ENCODE data around the gene N4BP2L1. TPM values are rescaled to one million over a fixed set of nuclear protein-coding genes. Genes with fewer than 3 reads are reported as not detected.

N4BP2L1 gene
- total and polyA plus RNA-seq, 9 donors: 4.6 to 7.9 (median 6.4) TPM

- 93% methylated on average over 3 of the region's 4 CpGs for WGBS (ENCODE audit: insufficient coverage)
- Histone ChIP-seq H3K4me1 (ENCODE audit: control insufficient read depth, insufficient read depth, low read length) (no peaks in the 10 kb centered on the region), H3K9me3 (replicated peaks; ENCODE audit: control insufficient read depth, low read depth, low read length) (no peaks in the 10 kb centered on the region), H3K36me3 (ENCODE audit: control insufficient read depth, insufficient read depth, low read length) (no peaks in the 10 kb centered on the region), H3K27ac (ENCODE audit: low read length) (no peak overlapping the region), H3K4me3 (ENCODE audit: low read length) (no peak overlapping the region), H3K27me3 (ENCODE audit: control insufficient read depth, insufficient read depth, low read length) (no peaks in the 10 kb centered on the region)
- no peak for DNase-seq
Observed at GRCh38 chr13:32438871-32439270, 10.9 kb upstream of the N4BP2L1 start.

GRCh38 chr13:32432856-32433255 is 4.9 kb upstream of the N4BP2L1 start:
- Histone ChIP-seq H3K9me3 (replicated peaks; ENCODE audit: control insufficient read depth, low read depth, low read length) (no peaks in the 10 kb centered on the region), H3K36me3 (ENCODE audit: control insufficient read depth, insufficient read depth, low read length) (no peaks in the 10 kb centered on the region), H3K27me3 (ENCODE audit: control insufficient read depth, insufficient read depth, low read length) (no peaks in the 10 kb centered on the region), H3K27ac (ENCODE audit: low read length) (no peak overlapping the region), H3K4me1 (ENCODE audit: control insufficient read depth, insufficient read depth, low read length) (peaks cover 14% of the 10 kb centered on the region), H3K4me3 (ENCODE audit: low read length) (no peak overlapping the region)
- whole genome bisulfite sequencing (ENCODE audit: insufficient coverage): 95% methylated on average over 3 of the region's 3 CpGs
- no peak for DNase-seq

GRCh38 chr13:32431361-32431760 is 3.4 kb upstream of the N4BP2L1 start:
- Histone ChIP-seq H3K36me3 (ENCODE audit: control insufficient read depth, insufficient read depth, low read length) (no peaks in the 10 kb centered on the region), H3K4me3 (ENCODE audit: low read length) (no peak overlapping the region), H3K27me3 (ENCODE audit: control insufficient read depth, insufficient read depth, low read length) (no peaks in the 10 kb centered on the region), H3K27ac (ENCODE audit: low read length) (no peak overlapping the region), H3K9me3 (replicated peaks; ENCODE audit: control insufficient read depth, low read depth, low read length) (no peaks in the 10 kb centered on the region), H3K4me1 (ENCODE audit: control insufficient read depth, insufficient read depth, low read length) (peaks cover 22% of the 10 kb centered on the region)
- no peak for DNase-seq
- no CpG with 5 or more reads among the region's 5 CpGs for WGBS (ENCODE audit: insufficient coverage)

- no peak overlapping the region for H3K4me3 ChIP-seq (ENCODE audit: low read length)
- 45% methylated on average over 1 of the region's 6 CpGs for WGBS (ENCODE audit: insufficient coverage)
- no peaks in the 10 kb centered on the region for H3K36me3 ChIP-seq (ENCODE audit: control insufficient read depth, insufficient read depth, low read length)
- peak; percentile 54 for DNase-seq
- H3K9me3 ChIP-seq (replicated peaks; ENCODE audit: control insufficient read depth, low read depth, low read length): no peaks in the 10 kb centered on the region
- peak overlapping the region; percentile 8 for H3K27ac ChIP-seq (ENCODE audit: low read length)
- H3K4me1 ChIP-seq (ENCODE audit: control insufficient read depth, insufficient read depth, low read length): peaks cover 24% of the 10 kb centered on the region
- no peaks in the 10 kb centered on the region for H3K27me3 ChIP-seq (ENCODE audit: control insufficient read depth, insufficient read depth, low read length)
Observed at GRCh38 chr13:32430018-32430747, 2.3 kb upstream of the N4BP2L1 start.

GRCh38 chr13:32429433-32429909 is 1.5 kb upstream of the N4BP2L1 start:
- no peaks in the 10 kb centered on the region for H3K36me3 ChIP-seq (ENCODE audit: control insufficient read depth, insufficient read depth, low read length)
- no peaks in the 10 kb centered on the region for H3K27me3 ChIP-seq (ENCODE audit: control insufficient read depth, insufficient read depth, low read length)
- 100% methylated on average over 4 of the region's 6 CpGs for WGBS (ENCODE audit: insufficient coverage)
- H3K4me1 ChIP-seq (ENCODE audit: control insufficient read depth, insufficient read depth, low read length): peaks cover 24% of the 10 kb centered on the region
- no peak for DNase-seq
- H3K27ac ChIP-seq (ENCODE audit: low read length): peak overlapping the region; percentile 8
- H3K4me3 ChIP-seq (ENCODE audit: low read length): no peak overlapping the region
- no peaks in the 10 kb centered on the region for H3K9me3 ChIP-seq (replicated peaks; ENCODE audit: control insufficient read depth, low read depth, low read length)

- Histone ChIP-seq H3K9me3 (replicated peaks; ENCODE audit: control insufficient read depth, low read depth, low read length) (no peaks in the 10 kb centered on the region), H3K4me3 (ENCODE audit: low read length) (peak overlapping the region; percentile 80), H3K4me1 (ENCODE audit: control insufficient read depth, insufficient read depth, low read length) (peaks cover 24% of the 10 kb centered on the region), H3K27ac (ENCODE audit: low read length) (peak overlapping the region; percentile 79), H3K27me3 (ENCODE audit: control insufficient read depth, insufficient read depth, low read length) (no peaks in the 10 kb centered on the region), H3K36me3 (ENCODE audit: control insufficient read depth, insufficient read depth, low read length) (no peaks in the 10 kb centered on the region)
- DNase-seq: peak; percentile 48
- 57% methylated on average over 1 of the region's 9 CpGs for WGBS (ENCODE audit: insufficient coverage)
Observed at GRCh38 chr13:32428581-32429432, 877 bp upstream of the N4BP2L1 start.

GRCh38 chr13:32426990-32427851 is 709 bp downstream of the N4BP2L1 start:
- H3K27me3 ChIP-seq (ENCODE audit: control insufficient read depth, insufficient read depth, low read length): no peaks in the 10 kb centered on the region
- peak; percentile 59 for DNase-seq
- H3K36me3 ChIP-seq (ENCODE audit: control insufficient read depth, insufficient read depth, low read length): no peaks in the 10 kb centered on the region
- no peaks in the 10 kb centered on the region for H3K9me3 ChIP-seq (replicated peaks; ENCODE audit: control insufficient read depth, low read depth, low read length)
- H3K4me3 ChIP-seq (ENCODE audit: low read length): peak overlapping the region; percentile 80
- WGBS (ENCODE audit: insufficient coverage): under 1% methylated on average over 89 of the region's 90 CpGs
- H3K4me1 ChIP-seq (ENCODE audit: control insufficient read depth, insufficient read depth, low read length): peaks cover 24% of the 10 kb centered on the region
- peak overlapping the region; percentile 79 for H3K27ac ChIP-seq (ENCODE audit: low read length)

GRCh38 chr13:32426191-32426989 is 1.5 kb downstream of the N4BP2L1 start:
- Histone ChIP-seq H3K9me3 (replicated peaks; ENCODE audit: control insufficient read depth, low read depth, low read length) (no peaks in the 10 kb centered on the region), H3K4me3 (ENCODE audit: low read length) (peak overlapping the region; percentile 80), H3K36me3 (ENCODE audit: control insufficient read depth, insufficient read depth, low read length) (no peaks in the 10 kb centered on the region), H3K4me1 (ENCODE audit: control insufficient read depth, insufficient read depth, low read length) (peaks cover 24% of the 10 kb centered on the region), H3K27ac (ENCODE audit: low read length) (peak overlapping the region; percentile 56), H3K27me3 (ENCODE audit: control insufficient read depth, insufficient read depth, low read length) (no peaks in the 10 kb centered on the region)
- peak; percentile 66 for DNase-seq
- WGBS (ENCODE audit: insufficient coverage): 60% methylated on average over 14 of the region's 19 CpGs

GRCh38 chr13:32425158-32425557 is 2.8 kb downstream of the N4BP2L1 start:
- Histone ChIP-seq H3K27ac (ENCODE audit: low read length) (no peak overlapping the region), H3K36me3 (ENCODE audit: control insufficient read depth, insufficient read depth, low read length) (no peaks in the 10 kb centered on the region), H3K4me1 (ENCODE audit: control insufficient read depth, insufficient read depth, low read length) (peaks cover 24% of the 10 kb centered on the region), H3K27me3 (ENCODE audit: control insufficient read depth, insufficient read depth, low read length) (no peaks in the 10 kb centered on the region), H3K4me3 (ENCODE audit: low read length) (no peak overlapping the region), H3K9me3 (replicated peaks; ENCODE audit: control insufficient read depth, low read depth, low read length) (no peaks in the 10 kb centered on the region)
- WGBS (ENCODE audit: insufficient coverage): 100% methylated on average over 4 of the region's 7 CpGs
- DNase-seq: no peak
